ENCODE data around the gene PER1. TPM values are rescaled to one million over a fixed set of nuclear protein-coding genes. Genes with fewer than 3 reads are reported as not detected.

The PER1 gene
- total RNA-seq, 1 donor from 2014 or later, result 30.0 TPM

- Mint-ChIP-seq H3K36me3 (ENCODE audit: low read depth, unreplicated experiment) (no peaks in the 10 kb centered on the region), H3K4me3 (ENCODE audit: unreplicated experiment) (no peak overlapping the region), H3K9me3 (ENCODE audit: unreplicated experiment) (no peaks in the 10 kb centered on the region), H3K27me3 (ENCODE audit: unreplicated experiment) (peaks cover 9% of the 10 kb centered on the region), H3K4me1 (ENCODE audit: unreplicated experiment) (no peaks in the 10 kb centered on the region), H3K27ac (ENCODE audit: unreplicated experiment) (no peak overlapping the region)
- no peak for DNase-seq (ENCODE audit: low spot score)
- TF ChIP-seq CTCF (IDR thresholded peaks at IDR 0.05; ENCODE audit: unreplicated experiment), result no peak
Measured at GRCh38 chr17:8091033-8091687, 61.0 kb downstream of the PER1 start.

Small RNAs within 50 kb of the gene (microRNA-seq; reads per million reads assigned to microRNA genes)
- 56.6 reads per million, percentile 78 among the genes with 10 or more reads in this experiment for gene MIR4521 (ENCODE audit: unreplicated experiment)
- gene MIR6883 (ENCODE audit: unreplicated experiment), result not detected

Other genes starting within 250 kb of the PER1 start
- 0.77 TPM for gene RNF227, start 236.1 kb downstream of the PER1 start, total RNA-seq (ENCODE audit: unreplicated experiment)
- gene KCNAB3, start 222.5 kb downstream of the PER1 start, total RNA-seq (ENCODE audit: unreplicated experiment), result 1.6 TPM
- 171 TPM for gene TRAPPC1, start 220.5 kb downstream of the PER1 start, total RNA-seq (ENCODE audit: unreplicated experiment)
- 32.6 TPM for gene CNTROB, start 220.2 kb downstream of the PER1 start, total RNA-seq (ENCODE audit: unreplicated experiment)
- gene GUCY2D, start 149.8 kb downstream of the PER1 start, total RNA-seq (ENCODE audit: unreplicated experiment), result not detected
- 0.13 TPM for gene ALOX15B, start 113.3 kb downstream of the PER1 start, total RNA-seq (ENCODE audit: unreplicated experiment)
- 1.7 TPM for gene ALOX12B, start 64.7 kb downstream of the PER1 start, total RNA-seq (ENCODE audit: unreplicated experiment)
- not detected for gene ALOXE3, start 33.9 kb downstream of the PER1 start, total RNA-seq (ENCODE audit: unreplicated experiment)
- gene HES7, start 28.3 kb downstream of the PER1 start, total RNA-seq (ENCODE audit: unreplicated experiment), result 3.3 TPM
- 19.8 TPM for gene VAMP2, start 10.5 kb upstream of the PER1 start, total RNA-seq (ENCODE audit: unreplicated experiment)
- 14.6 TPM for gene TMEM107, start 24.0 kb upstream of the PER1 start, total RNA-seq (ENCODE audit: unreplicated experiment)
- gene BORCS6, start 37.8 kb upstream of the PER1 start, total RNA-seq (ENCODE audit: unreplicated experiment), result 9.7 TPM
- 21.4 TPM for gene AURKB, start 58.2 kb upstream of the PER1 start, total RNA-seq (ENCODE audit: unreplicated experiment)
- gene CTC1, start 95.7 kb upstream of the PER1 start, total RNA-seq (ENCODE audit: unreplicated experiment), result 41.3 TPM
- 67.0 TPM for gene PFAS, start 96.9 kb upstream of the PER1 start, total RNA-seq (ENCODE audit: unreplicated experiment)
- gene RANGRF, start 136.3 kb upstream of the PER1 start, total RNA-seq (ENCODE audit: unreplicated experiment), result 22.0 TPM
- gene SLC25A35, start 143.0 kb upstream of the PER1 start, total RNA-seq (ENCODE audit: unreplicated experiment), result 6.9 TPM
- 113 TPM for gene ARHGEF15, start 157.8 kb upstream of the PER1 start, total RNA-seq (ENCODE audit: unreplicated experiment)
- gene ODF4, start 187.4 kb upstream of the PER1 start, total RNA-seq (ENCODE audit: unreplicated experiment), result not detected
- 1,901 TPM for gene RPL26, start 230.8 kb upstream of the PER1 start, total RNA-seq (ENCODE audit: unreplicated experiment)
- not detected for gene RNF222, start 245.4 kb upstream of the PER1 start, total RNA-seq (ENCODE audit: unreplicated experiment)